GM12878 (cell line): Measurements from ENCODE around the gene OR2T3. TPM values are rescaled to one million over a fixed set of nuclear protein-coding genes. Genes with fewer than 3 reads are reported as not detected.
"Not testable (repeated sequence)": the region's sequence is repeated elsewhere in the genome, so short reads cannot be mapped to it uniquely, and the experiment has no call there.

Experiments used
- ATAC-seq: fragments of 200-7000 bp; cut with Tn5 transposase; 3 replicates; pipeline ENCODE4 v1.9.1; 2020; ENCODE audit warnings: mild to moderate bottlenecking, moderate library complexity
- BruUV-seq: library from RNA; stranded (reverse); fragments of 400-500 nt; replicated peaks from 2 replicates; lab custom pipeline; 2021; lab: Mats Ljungman, UMichigan
- CTCF ChIA-PET: fragments of 300-600 bp; sonication (Branson Sonifier 250); formaldehyde crosslinking; extraction: SDS; loops from one replicate; lab custom pipeline; 2021; ENCODE audit warnings: inconsistent platforms; lab: Yijun Ruan, JAX
- POLR2A ChIA-PET: fragments of 350-600 bp; formaldehyde crosslinking; extraction: SDS; loops from one replicate; lab custom pipeline; 2021; ENCODE audit warnings: inconsistent platforms; lab: Charles Lee
- RAD21 ChIA-PET: fragments of 300-600 bp; sonication (Branson Sonifier 250); formaldehyde crosslinking; loops from one replicate; lab custom pipeline; 2023; ENCODE audit warnings: antibody characterized with exemption; ENCODE audit not compliant: unreplicated experiment; lab: Charles Lee
- SMC1A ChIA-PET: fragments of 300-600 bp; sonication (Branson Sonifier 250); formaldehyde crosslinking; loops from one replicate; lab custom pipeline; 2023; ENCODE audit not compliant: unreplicated experiment, uncharacterized antibody; lab: Charles Lee
- DNase-seq: peaks from one replicate; pipeline ENCODE4 v3.0.0-alpha.2; 2011; ENCODE audit warnings: low read depth, low spot score
- FAIRE-seq: peaks from 3 replicates; lab custom pipeline; 2011; peaks lifted over from hg19 to GRCh38; lab: Jason Lieb, UNC
- H2AFZ ChIP-seq: 2 replicates; pipeline ENCODE4 v1.6.0; 2011; ENCODE audit warnings: low read depth, low read length, control low read depth; ENCODE audit not compliant: control insufficient read depth
- H3K27ac ChIP-seq: 2 replicates; pipeline ENCODE4 v1.5.1; 2011; ENCODE audit warnings: control low read depth; ENCODE audit not compliant: control insufficient read depth, insufficient read depth
- H3K27me3 ChIP-seq, 2 experiments: replicated peaks in 1 of 2; 2 replicates each; pipeline versions ENCODE4 v1.6.0 to v1.6.1; 2011; ENCODE audit warnings: low read length in 1 of 2; ENCODE audit not compliant: control insufficient read depth in 2 of 2, insufficient read depth in 2 of 2
- H3K36me3 ChIP-seq, 2 experiments: 2 replicates each; pipeline ENCODE4 v1.5.1; 2011; ENCODE audit warnings: low read length in 1 of 2; ENCODE audit not compliant: control insufficient read depth in 2 of 2, insufficient read depth in 2 of 2
- H3K4me1 ChIP-seq: 2 replicates; pipeline ENCODE4 v1.6.1; 2011; ENCODE audit warnings: mild to moderate bottlenecking, low read length, moderate library complexity, mixed read lengths; ENCODE audit not compliant: control insufficient read depth, insufficient read depth
- H3K4me2 ChIP-seq: 2 replicates; pipeline ENCODE4 v1.6.0; 2011; ENCODE audit warnings: control low read depth; ENCODE audit not compliant: control insufficient read depth, insufficient read depth
- H3K4me3 ChIP-seq: fragments of 200-600 bp; sonication (generic); 2 replicates; pipeline ENCODE4 v1.5.1; 2016
- H3K79me2 ChIP-seq: 2 replicates; pipeline ENCODE4 v1.6.0; 2011; ENCODE audit warnings: low read length; ENCODE audit not compliant: control insufficient read depth, insufficient read depth
- H3K9ac ChIP-seq: 2 replicates; pipeline ENCODE4 v1.8.0; 2011; ENCODE audit warnings: low read length, control low read depth, mixed read lengths; ENCODE audit not compliant: control insufficient read depth, insufficient read depth
- H3K9me3 ChIP-seq: replicated peaks from 3 replicates; pipeline ENCODE4 v1.5.1; 2011; ENCODE audit warnings: mild to moderate bottlenecking, low read length; ENCODE audit not compliant: control insufficient read depth, insufficient read depth
- H4K20me1 ChIP-seq: 2 replicates; pipeline ENCODE4 v1.6.0; 2011; ENCODE audit not compliant: control insufficient read depth, insufficient read depth
- WGBS: methylation state at CpG from one replicate; pipeline ENCODE4 v1.1.6; 2016; ENCODE audit warnings: low lambda C conversion rate; ENCODE audit not compliant: insufficient replicate concordance, insufficient coverage; ENCODE audit errors: missing lambda C conversion rate; 5-methylcytosine and 5-hydroxymethylcytosine counted together
- in situ Hi-C: fragments of 300-500 bp; cut with MboI; formaldehyde crosslinking; loops from 9 replicates; pipeline ENCODE4 v1.14.3; 2018; ENCODE audit warnings: mixed read lengths
- intact Hi-C: fragments of 100-400 bp; cut with micrococcal nuclease; formaldehyde crosslinking; loops from one replicate; pipeline ENCODE4 v1.14.2; 2022; ENCODE audit not compliant: unreplicated experiment
- polyA plus RNA-seq, 11 experiments: library from polyadenylated mRNA; depleted of rRNA in 4 of 11; unstranded in 6 of 11; stranded (reverse) in 5 of 11; fragments of >200 nt; fragmentation: Nextera tagmentation in 4 of 11; fragmentation: Illumina TruSeq in 1 of 11; extraction: Ambion mirVana in 4 of 11; extraction: Trizol in 1 of 11; gene quantifications; 1 replicate in 1 of 11; 2 replicates in 10 of 11; pipeline versions ENCODE4 v1.2.1 to v1.2.3, GENCODE V29; 2011 to 2016; ENCODE audit warnings: inconsistent platforms in 2 of 11, missing spikeins in 2 of 11, low read depth in 1 of 11
- total RNA-seq, 4 experiments: library from RNA; depleted of rRNA in 3 of 4; stranded (reverse); fragments of >200 nt in 3 of 4; fragmentation: Illumina TruSeq in 1 of 4; extraction: Trizol in 1 of 4; gene quantifications; 2 replicates each; pipeline versions ENCODE4 v1.2.1 to v1.2.3, GENCODE V29; 2013 to 2021

Gene OR2T3
- total and polyA plus RNA-seq, 10 of the 15 experiments (the other 5 are each of a cell fraction or from before 2014, with no cell fraction given): 2.0 to 23.3 (median 7.2) TPM

DNA sequence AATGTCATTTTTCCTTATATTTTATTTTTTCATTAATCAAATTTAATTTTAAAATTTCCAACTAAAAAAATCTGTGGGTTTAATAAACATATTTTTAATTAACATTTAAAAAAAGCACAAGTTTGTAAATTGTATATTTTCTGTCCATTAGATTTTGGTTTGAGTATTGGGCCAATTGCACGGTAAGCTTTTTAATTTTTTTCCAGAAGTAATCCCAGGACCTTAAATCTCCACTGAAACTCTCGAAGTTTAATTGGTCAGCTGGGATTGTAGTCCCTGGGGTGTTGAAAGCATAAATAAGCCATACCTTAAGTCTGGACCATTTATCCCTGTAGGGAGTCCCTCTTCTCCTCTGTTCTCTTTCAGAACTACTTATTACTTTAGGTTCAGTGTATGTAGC, 34.6 kb downstream of the OR2T3 start, which contains the start of gene OR2G6:
TSS of gene OR2G6 (plus strand) at position 301 of the 400 bp plus-strand sequence. CDS start 13,574 bp downstream, outside the sequence.
- H3K4me1 ChIP-seq, RAD21 ChIA-PET, ATAC-seq, H3K27me3 ChIP-seq, H3K36me3 ChIP-seq, H4K20me1 ChIP-seq, H3K4me2 ChIP-seq, DNase-seq, H3K9me3 ChIP-seq, in situ Hi-C loops, H3K27ac ChIP-seq, H3K79me2 ChIP-seq, intact Hi-C loops, H3K4me3 ChIP-seq, H3K9ac ChIP-seq, POLR2A ChIA-PET, SMC1A ChIA-PET, H2AFZ ChIP-seq, BruUV-seq, CTCF ChIA-PET: not testable (repeated sequence)
- peak; percentile 90 for FAIRE-seq
- no CpG with 5 or more reads among the region's 2 CpGs for WGBS

- H3K9ac ChIP-seq, H4K20me1 ChIP-seq, SMC1A ChIA-PET, RAD21 ChIA-PET, DNase-seq, H3K9me3 ChIP-seq, POLR2A ChIA-PET, H2AFZ ChIP-seq, H3K4me1 ChIP-seq, in situ Hi-C loops, H3K27me3 ChIP-seq, BruUV-seq, H3K4me2 ChIP-seq, FAIRE-seq, H3K4me3 ChIP-seq, CTCF ChIA-PET, H3K79me2 ChIP-seq, H3K27ac ChIP-seq, intact Hi-C loops, H3K36me3 ChIP-seq: not testable (repeated sequence)
- peak; percentile 78 for ATAC-seq
Measured at GRCh38 chr1:248510217-248510616, 37.1 kb downstream of the OR2T3 start.
